ENCODE data around the gene IRX5.

IRX5 gene

GRCh38 chr16:54930869-54931119, 129 bp downstream of the IRX5 start:
- TF ChIP-seq CTCF (conservative IDR thresholded peaks at IDR 0.05; ENCODE audit: low read depth, low read length): no peak
- no peak for DNase-seq (ENCODE audit: low read depth)
- peak overlapping the region; percentile 67 for H3K4me3 ChIP-seq (ENCODE audit: low read length)

- TF ChIP-seq CTCF (conservative IDR thresholded peaks at IDR 0.05; ENCODE audit: low read depth, low read length): no peak
- H3K4me3 ChIP-seq (ENCODE audit: low read length): peak overlapping the region; percentile 37
- DNase-seq (ENCODE audit: low read depth): no peak
These were observed 702 bp downstream of the IRX5 start for GRCh38 chr16:54931120-54932014.

- no peak for DNase-seq (ENCODE audit: low read depth)
- no peak for TF ChIP-seq CTCF (conservative IDR thresholded peaks at IDR 0.05; ENCODE audit: low read depth, low read length)
- H3K4me3 ChIP-seq (ENCODE audit: low read length): no peak overlapping the region
These were observed 1.5 kb downstream of the IRX5 start for GRCh38 chr16:54932021-54932660.

DNA sequence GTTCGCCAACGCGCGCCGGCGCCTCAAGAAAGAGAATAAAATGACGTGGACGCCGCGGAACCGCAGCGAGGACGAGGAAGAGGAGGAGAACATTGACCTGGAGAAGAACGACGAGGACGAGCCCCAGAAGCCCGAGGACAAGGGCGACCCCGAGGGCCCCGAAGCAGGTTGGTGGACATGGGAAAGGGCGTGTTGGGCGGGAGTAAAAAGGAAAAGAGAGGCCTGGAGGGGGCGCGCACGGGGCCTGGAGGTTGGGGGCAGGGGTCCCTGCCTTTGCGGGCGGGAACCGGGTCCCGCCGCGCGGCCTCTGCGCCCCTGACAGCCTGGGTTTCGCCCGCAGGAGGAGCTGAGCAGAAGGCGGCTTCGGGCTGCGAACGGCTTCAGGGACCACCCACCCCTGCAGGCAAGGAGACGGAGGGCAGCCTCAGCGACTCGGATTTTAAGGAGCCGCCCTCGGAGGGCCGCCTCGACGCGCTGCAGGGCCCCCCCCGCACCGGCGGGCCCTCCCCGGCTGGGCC, 2.1 kb downstream of the IRX5 start:
- no peak for DNase-seq (ENCODE audit: low read depth)
- no peak overlapping the region for H3K4me3 ChIP-seq (ENCODE audit: low read length)
- TF ChIP-seq CTCF (conservative IDR thresholded peaks at IDR 0.05; ENCODE audit: low read depth, low read length): no peak

DNA sequence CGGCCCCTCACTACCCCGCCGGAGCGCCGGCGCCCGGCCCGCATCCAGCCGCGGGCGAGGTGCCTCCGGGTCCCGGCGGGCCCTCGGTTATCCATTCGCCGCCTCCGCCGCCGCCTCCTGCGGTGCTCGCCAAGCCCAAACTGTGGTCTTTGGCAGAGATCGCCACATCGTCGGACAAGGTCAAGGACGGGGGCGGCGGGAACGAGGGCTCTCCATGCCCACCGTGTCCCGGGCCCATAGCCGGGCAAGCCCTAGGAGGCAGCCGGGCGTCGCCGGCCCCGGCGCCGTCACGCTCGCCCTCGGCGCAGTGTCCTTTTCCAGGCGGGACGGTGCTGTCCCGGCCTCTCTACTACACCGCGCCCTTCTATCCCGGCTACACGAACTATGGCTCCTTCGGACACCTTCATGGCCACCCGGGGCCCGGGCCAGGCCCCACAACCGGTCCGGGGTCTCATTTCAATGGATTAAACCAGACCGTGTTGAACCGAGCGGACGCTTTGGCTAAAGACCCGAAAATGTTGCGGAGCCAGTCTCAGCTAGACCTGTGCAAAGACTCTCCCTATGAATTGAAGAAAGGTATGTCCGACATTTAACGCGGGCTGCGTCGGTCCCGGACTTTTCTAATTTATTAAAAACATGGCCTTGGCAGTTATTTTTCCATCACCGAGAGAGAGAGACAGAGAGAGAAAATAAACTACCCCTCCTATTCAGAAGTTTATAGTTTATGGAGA, 2.8 kb downstream of the IRX5 start:
- DNase-seq (ENCODE audit: low read depth): no peak
- no peak overlapping the region for H3K4me3 ChIP-seq (ENCODE audit: low read length)
- no peak for TF ChIP-seq CTCF (conservative IDR thresholded peaks at IDR 0.05; ENCODE audit: low read depth, low read length)

DNA sequence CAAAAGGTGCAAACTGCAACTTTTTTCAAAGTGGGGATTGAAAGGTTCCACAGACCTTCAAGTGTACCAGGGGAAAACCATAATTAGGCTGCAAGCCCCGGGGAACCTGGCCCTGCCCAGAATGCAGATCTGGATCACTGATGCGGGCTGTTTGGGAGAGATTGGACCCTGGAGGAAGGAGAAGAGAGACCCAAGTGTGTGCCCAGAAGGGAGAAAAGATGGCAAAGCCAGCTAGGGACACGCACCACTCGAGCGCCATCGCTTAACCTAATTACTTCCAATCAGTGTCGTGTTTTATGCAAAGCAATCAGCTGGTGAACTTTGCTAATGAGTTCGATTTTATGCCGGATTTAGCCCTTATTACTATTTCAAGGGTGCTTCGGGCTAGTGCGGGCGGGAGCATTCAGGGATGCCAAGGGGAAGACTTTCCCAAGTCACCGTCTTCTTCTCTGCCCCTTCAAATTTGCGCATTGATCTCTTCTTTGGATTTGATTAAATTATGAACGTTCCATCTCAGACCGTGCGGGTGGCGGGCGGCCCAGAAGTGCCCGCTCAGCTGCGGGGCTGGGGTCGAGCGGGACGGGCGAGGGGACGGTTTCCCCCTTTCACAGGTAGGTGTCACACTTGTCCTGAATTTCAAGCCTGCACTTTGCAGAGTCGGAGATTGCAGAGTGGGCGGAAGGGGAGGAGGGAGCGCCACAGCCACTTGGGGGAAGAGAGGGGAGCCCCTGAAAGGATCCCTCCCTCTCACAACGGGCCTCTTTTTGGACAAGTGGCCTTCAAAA, 4.0 kb downstream of the IRX5 start:
- no peak for DNase-seq (ENCODE audit: low read depth)
- H3K4me3 ChIP-seq (ENCODE audit: low read length): no peak overlapping the region
- no peak for TF ChIP-seq CTCF (conservative IDR thresholded peaks at IDR 0.05; ENCODE audit: low read depth, low read length)

Data from retinal pigment epithelial cell (primary cell).